Ovary (tissue), 10 donors: ENCODE results near the gene SPDYE3. TPM values are rescaled to one million over a fixed set of nuclear protein-coding genes. Genes with fewer than 3 reads are reported as not detected.
"Not testable (repeated sequence)": the region's sequence is repeated elsewhere in the genome, so short reads cannot be mapped to it uniquely, and the experiment has no call there.

Experiments
- DNase-seq, 5 donors: peaks; one replicate each; pipeline ENCODE4 v3.0.0-alpha.2; 2019 to 2020
- H3K27ac ChIP-seq, 2 donors: fragments of 200-600 bp; one replicate each; pipeline versions ENCODE4 v1.5.1 to v1.8.0; 2019 to 2022
- H3K27me3 ChIP-seq: fragments of 200-600 bp; one replicate; pipeline ENCODE4 v1.8.0; 2022
- H3K36me3 ChIP-seq: fragments of 200-600 bp; sonication (generic); one replicate; pipeline ENCODE4 v1.5.1; 2019
- H3K4me1 ChIP-seq: one replicate; pipeline ENCODE4 v1.8.1; 2013; ENCODE audit warnings: mild to moderate bottlenecking, moderate library complexity; ENCODE audit not compliant: insufficient read depth
- H3K4me3 ChIP-seq: fragments of 200-600 bp; sonication (generic); one replicate; pipeline ENCODE4 v1.5.1; 2017
- H3K9me3 ChIP-seq, 2 donors: fragments of 200-600 bp in 1 of 2; sonication (generic) in 1 of 2; one replicate each; pipeline versions ENCODE4 v1.5.1 to v1.8.1; 2013 to 2019; ENCODE audit warnings: mild to moderate bottlenecking in 1 of 2, moderate library complexity in 1 of 2
- CTCF ChIP-seq, 3 donors: fragments of 450-650 bp in 2 of 3; fragments of 200-600 bp in 1 of 3; IDR thresholded peaks; one replicate each; pipeline versions ENCODE4 v1.5.1 to v1.8.0; 2016 to 2022; ENCODE audit warnings: antibody characterized with exemption in 3 of 3, mild to moderate bottlenecking in 1 of 3
- EP300 ChIP-seq: sonication (generic); formaldehyde crosslinking; IDR thresholded peaks from one replicate; pipeline ENCODE4 v1.6.1; 2017; ENCODE audit warnings: antibody characterized with exemption
- POLR2A ChIP-seq: fragments of 450-650 bp; IDR thresholded peaks from one replicate; pipeline ENCODE4 v1.6.1; 2017; ENCODE audit warnings: antibody characterized with exemption, mild to moderate bottlenecking, moderate library complexity
- WGBS, 3 donors: extraction: QIAGEN DNeasy Blood & Tissue Kit in 1 of 3; methylation state at CpG; one replicate each; pipeline versions ENCODE4 v1.1.5 to v1.1.7; 2013 to 2017; 5-methylcytosine and 5-hydroxymethylcytosine counted together
- intact Hi-C, 4 donors: fragments of 100-400 bp; cut with DNase I; formaldehyde crosslinking; loops; one replicate each; pipeline versions ENCODE4 v1.11.0 to v1.15.1; 2022 to 2023
- long read RNA-seq, 3 donors: library from polyadenylated mRNA in 2 of 3; unstranded in 2 of 3; transcript quantifications; one replicate each; pipeline ENCODE4 v2.0.0 and lab custom pipeline, GENCODE V29; 2021 to 2026
- polyA plus RNA-seq, 2 donors: library from polyadenylated mRNA; stranded (reverse); fragments of 200-250 nt in 1 of 2; fragments of 350-450 nt in 1 of 2; fragmentation: Illumina TruSeq in 1 of 2; extraction: RNeasy Lipid Tissue Mini Kit (QIAGEN cat#74804) in 1 of 2; gene quantifications; one replicate each; pipeline ENCODE4 v1.2.3, GENCODE V29; 2013 to 2014
- total RNA-seq, 7 donors: library from RNA; depleted of rRNA in 2 of 7; stranded (reverse); fragments of >200 nt in 2 of 7; fragmentation: NEBNext Ultra II Directional in 3 of 7; extraction: Animal tissue kit (Norgen Biotek cat#: 25700) in 3 of 7; gene quantifications; one replicate each; pipeline versions ENCODE4 v1.1.0 to v1.2.4, GENCODE V29; 2016 to 2023
- donor health status: DM: no; HTN: no; CAD: no; lungs with moderate emphysema.
- donor health status: DM: no; HTN: no; CAD: no.
- donor health status: Bipolar disorder and iron deficiency.
- donor health status: DM: yes; HTN: yes; CAD: no.
- donor health status: DM: no; HTN: no; CAD: no.
- donor health status: DM: yes; HTN: yes; CAD: no.

The SPDYE3 gene
- not detected for total RNA-seq
- polyA plus RNA-seq, result under 1 TPM in 1 of 2 donors, not detected in 1; 0.12 TPM
- long read RNA-seq, donor 1, partial matches to known transcripts, result 0 of 2 reads
- long read RNA-seq, donor 1, other reads (novel, unspliced or antisense), result 2 of 2 reads
- long read RNA-seq, donor 2, partial matches to known transcripts, result 0 of 12 reads
- long read RNA-seq, donor 2, other reads (novel, unspliced or antisense), result 12 of 12 reads
- long read RNA-seq, donor 3, partial matches to known transcripts, result 0 of 13 reads
- long read RNA-seq, donor 3, other reads (novel, unspliced or antisense), result 13 of 13 reads

DNA sequence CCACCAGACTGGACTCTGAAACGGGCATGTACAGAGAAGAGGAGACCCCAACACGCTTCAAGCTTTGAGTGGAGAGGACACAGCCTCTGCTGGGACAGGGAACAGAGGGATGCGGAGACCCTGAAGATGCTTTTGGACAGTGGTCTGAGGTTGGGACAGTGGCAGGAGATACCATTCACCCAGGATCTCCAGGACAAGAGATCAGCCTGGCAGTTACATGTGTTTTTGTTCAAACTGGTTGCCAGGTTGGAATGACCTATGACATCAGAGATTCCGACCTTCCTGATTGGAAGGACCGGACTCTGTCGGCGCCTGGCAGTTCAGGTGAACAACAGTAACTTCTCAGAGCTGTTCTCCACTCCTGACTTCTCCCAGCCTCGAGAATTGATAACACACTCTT is at the start of gene SPDYE3:
SPDYE3 (plus strand) TSS at position 301 of the 400 bp plus-strand sequence. CDS start 184 bp downstream, outside the sequence.
- H3K27me3 ChIP-seq, H3K36me3 ChIP-seq, DNase-seq, intact Hi-C loops, H3K27ac ChIP-seq, H3K4me3 ChIP-seq, H3K9me3 ChIP-seq, H3K4me1 ChIP-seq: not testable (repeated sequence)
- WGBS, 3 donors, result 90 to 98% (median 90%) methylated on average over 7 to 8 of the region's 8 CpGs

DNA sequence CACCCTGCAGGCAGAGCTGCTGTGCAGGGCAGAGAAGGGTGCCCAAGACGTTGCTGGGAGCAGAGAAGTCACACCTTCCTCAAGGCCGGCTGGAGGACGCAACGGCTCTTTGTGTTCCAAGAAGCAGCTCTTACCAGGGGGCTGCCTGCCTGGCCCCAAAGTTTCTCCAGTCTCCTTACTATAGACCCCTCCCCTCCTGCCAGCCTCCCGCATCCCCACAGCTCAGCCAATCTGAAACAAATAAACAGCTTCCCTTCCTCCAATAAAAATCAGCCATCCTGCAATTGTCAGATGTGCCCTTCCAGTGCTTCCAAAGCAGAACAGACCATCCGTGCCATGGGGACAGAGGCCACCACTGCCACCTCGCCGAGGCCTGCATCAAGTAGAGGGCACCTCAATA is 47.5 kb upstream of the SPDYE3 start:
- H3K4me1 ChIP-seq, intact Hi-C loops, H3K4me3 ChIP-seq, DNase-seq, H3K9me3 ChIP-seq, H3K36me3 ChIP-seq, H3K27ac ChIP-seq, H3K27me3 ChIP-seq: not testable (repeated sequence)
- WGBS, 3 donors, result 72 to 80% (median 74%) methylated on average over 8 of the region's 8 CpGs

GRCh38 chr7:100262896-100263295 is 44.6 kb upstream of the SPDYE3 start:
- H3K4me3 ChIP-seq, H3K36me3 ChIP-seq, H3K27ac ChIP-seq, H3K4me1 ChIP-seq, DNase-seq, H3K9me3 ChIP-seq, H3K27me3 ChIP-seq, intact Hi-C loops: not testable (repeated sequence)
- 94 to 96% (median 95%) methylated on average over 4 of the region's 4 CpGs for WGBS, 3 donors

- H3K36me3 ChIP-seq, H3K9me3 ChIP-seq, H3K27ac ChIP-seq, H3K4me3 ChIP-seq, DNase-seq, H3K27me3 ChIP-seq, intact Hi-C loops, H3K4me1 ChIP-seq: not testable (repeated sequence)
- WGBS, 3 donors, result 91 to 97% (median 93%) methylated on average over 4 of the region's 4 CpGs
Observed at GRCh38 chr7:100264223-100264622, 43.3 kb upstream of the SPDYE3 start.

DNA sequence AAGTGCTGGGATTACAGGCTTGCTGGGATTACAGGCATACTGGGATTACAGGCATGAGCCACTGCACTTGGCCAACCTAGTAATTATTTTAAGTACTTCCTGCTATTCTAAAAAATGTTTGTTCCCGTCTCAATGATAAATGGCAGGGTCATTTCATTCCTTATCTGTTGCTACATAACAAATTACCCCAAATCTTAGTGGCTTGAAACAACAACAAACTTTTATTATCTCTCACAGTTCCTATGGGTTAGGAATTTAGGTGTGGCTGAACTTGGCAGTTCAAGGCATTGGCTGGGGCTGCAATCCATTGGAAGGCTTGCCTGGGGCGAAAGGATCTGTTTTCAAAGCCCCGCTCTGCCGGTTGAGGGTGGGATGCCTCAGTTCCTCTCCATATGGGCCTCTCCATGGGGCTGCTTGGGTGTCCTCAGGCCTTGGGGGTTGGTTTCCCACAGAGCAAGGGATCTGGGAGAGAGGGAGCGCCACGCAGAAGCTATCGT is 42.8 kb upstream of the SPDYE3 start:
- H3K36me3 ChIP-seq, H3K27me3 ChIP-seq, DNase-seq, H3K4me1 ChIP-seq, H3K4me3 ChIP-seq, intact Hi-C loops, H3K9me3 ChIP-seq, H3K27ac ChIP-seq: not testable (repeated sequence)
- 73 to 81% (median 77%) methylated on average over 7 of the region's 7 CpGs for WGBS, 3 donors

DNA sequence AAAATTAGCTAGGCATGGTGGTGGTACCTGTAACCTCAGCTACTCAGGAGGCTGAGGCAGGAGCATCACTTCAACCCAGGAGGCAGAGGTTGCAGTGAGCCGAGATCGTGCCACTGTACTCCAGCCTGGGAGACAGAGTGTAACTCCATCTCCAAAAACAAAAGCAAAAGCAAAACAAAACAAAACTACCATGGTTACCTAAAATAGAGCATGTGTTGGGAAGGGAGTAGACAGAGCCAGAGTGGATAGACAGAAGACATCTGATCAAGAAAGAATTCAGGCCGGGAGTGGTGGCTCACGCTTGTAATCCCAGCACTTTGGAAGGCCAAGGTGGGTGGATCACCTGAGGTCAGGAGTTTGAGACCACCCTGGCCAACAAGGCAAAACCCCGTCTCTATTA is 41.7 kb upstream of the SPDYE3 start:
- intact Hi-C loops, H3K4me1 ChIP-seq, H3K27me3 ChIP-seq, H3K4me3 ChIP-seq, H3K27ac ChIP-seq, H3K9me3 ChIP-seq, H3K36me3 ChIP-seq, DNase-seq: not testable (repeated sequence)
- 45 to 49% (median 47%) methylated on average over 5 of the region's 5 CpGs for WGBS, 3 donors

- Histone ChIP-seq H3K27ac (no peak overlapping the region), H3K27me3 (no peaks in the 10 kb centered on the region), H3K9me3 (no peaks in the 10 kb centered on the region), H3K4me1 (peaks cover 5% of the 10 kb centered on the region), H3K4me3 (no peak overlapping the region), H3K36me3 (no peaks in the 10 kb centered on the region)
- intact Hi-C loops, result no loop called here
- WGBS, 3 donors, result 91 to 94% (median 92%) methylated on average over 10 of the region's 10 CpGs
- DNase-seq, result no peak
- TF ChIP-seq EP300 (no peak), POLR2A (no peak), CTCF (IDR thresholded peaks at IDR 0.05) (no peak)
Observed at GRCh38 chr7:100266576-100267354, 40.7 kb upstream of the SPDYE3 start.
